Measurements from ENCODE around the gene SLC29A4. TPM values are rescaled to one million over a fixed set of nuclear protein-coding genes. Genes with fewer than 3 reads are reported as not detected.
"Not testable (repeated sequence)": the region's sequence is repeated elsewhere in the genome, so short reads cannot be mapped to it uniquely, and the experiment has no call there.

SLC29A4 gene
- total RNA-seq, 1 experiment from 2014 or later = 8.9 TPM

GRCh38 chr7:5303061-5303460, 20.3 kb downstream of the SLC29A4 start:
- ChIA-PET CTCF (no interaction called here), POLR2A (ENCODE audit: unreplicated experiment) (no interaction called here)
- ATAC-seq (peak; percentile 9; the same call in 1 of the 2 replicates), DNase-seq (no peak)
- Histone ChIP-seq H3K36me3 (ENCODE audit: low read depth, low read length) (no peaks in the 10 kb centered on the region), H3K27me3 (ENCODE audit: low read length) (no peaks in the 10 kb centered on the region), H3K4me3 (ENCODE audit: low read length) (no peak overlapping the region), H3K9me2 (replicated peaks; ENCODE audit: low read length) (no peaks in the 10 kb centered on the region), H3K4me1 (ENCODE audit: insufficient read depth, low read length) (no peaks in the 10 kb centered on the region), H2AFZ (ENCODE audit: low read length) (no peak overlapping the region), H3K79me2 (ENCODE audit: low read length) (no peaks in the 10 kb centered on the region), H3K27ac (ENCODE audit: low read length) (no peak overlapping the region), H4K20me1 (ENCODE audit: low read length) (no peaks in the 10 kb centered on the region), H3K4me2 (ENCODE audit: low read length) (no peak overlapping the region), H3K9me3 (ENCODE audit: low read length) (no peaks in the 10 kb centered on the region), H3K9ac (ENCODE audit: low read length) (no peak overlapping the region), H3F3A (ENCODE audit: low read length, unreplicated experiment) (no peaks in the 10 kb centered on the region)
- BruUV-seq (replicated peaks) = no TSS peak
- intact Hi-C loops (cut with micrococcal nuclease) = no loop called here
- TF ChIP-seq EZH2phosphoT487 (IDR thresholded peaks at IDR 0.05; ENCODE audit: borderline replicate concordance, low read length) = no peak
- no peak for TF ChIP-seq EZH2 (IDR thresholded peaks at IDR 0.05; ENCODE audit: low read length, unreplicated experiment)

GRCh38 chr7:5303591-5304505, 21.1 kb downstream of the SLC29A4 start:
- H3K9me2 ChIP-seq (replicated peaks; ENCODE audit: low read length) = no peaks in the 10 kb centered on the region
- no peaks in the 10 kb centered on the region for H3K27me3 ChIP-seq (ENCODE audit: low read length)
- H3K4me1 ChIP-seq (ENCODE audit: insufficient read depth, low read length) = no peaks in the 10 kb centered on the region
- no TSS peak for BruUV-seq (replicated peaks)
- no peaks in the 10 kb centered on the region for H3K36me3 ChIP-seq (ENCODE audit: low read depth, low read length)
- H3K9ac ChIP-seq (ENCODE audit: low read length) = no peak overlapping the region
- H3K79me2 ChIP-seq (ENCODE audit: low read length) = no peaks in the 10 kb centered on the region
- ChIA-PET POLR2A (ENCODE audit: unreplicated experiment) (no interaction called here), CTCF (no interaction called here)
- H3K4me3 ChIP-seq (ENCODE audit: low read length) = no peak overlapping the region
- H2AFZ ChIP-seq (ENCODE audit: low read length) = no peak overlapping the region
- H3K27ac ChIP-seq (ENCODE audit: low read length) = no peak overlapping the region
- no peak for TF ChIP-seq EZH2 (IDR thresholded peaks at IDR 0.05; ENCODE audit: low read length, unreplicated experiment)
- no peak for TF ChIP-seq EZH2phosphoT487 (IDR thresholded peaks at IDR 0.05; ENCODE audit: borderline replicate concordance, low read length)
- no peak for TF ChIP-seq CTCF (conservative IDR thresholded peaks at IDR 0.05; ENCODE audit: low read depth, low read length)
- no peak overlapping the region for H3K4me2 ChIP-seq (ENCODE audit: low read length)
- intact Hi-C loops (cut with micrococcal nuclease) = loop anchor here (2.0 kb wide), 1 partner anchor 63 kb away; no protein-coding TSS in a partner anchor
- no peak for DNase-seq
- no peak; the same call in 1 of the 2 replicates for ATAC-seq
- H3F3A ChIP-seq (ENCODE audit: low read length, unreplicated experiment) = no peaks in the 10 kb centered on the region
- H4K20me1 ChIP-seq (ENCODE audit: low read length) = no peaks in the 10 kb centered on the region
- H3K9me3 ChIP-seq (ENCODE audit: low read length) = no peaks in the 10 kb centered on the region

- POLR2A ChIA-PET (ENCODE audit: unreplicated experiment) = interaction anchor here (0.6 kb wide), 1 partner anchor 117 kb away, joined by 8 read pairs; no protein-coding TSS in a partner anchor
- H3K36me3 ChIP-seq (ENCODE audit: low read depth, low read length); H3K9me2 ChIP-seq (replicated peaks; ENCODE audit: low read length); ATAC-seq; H3K4me3 ChIP-seq (ENCODE audit: low read length); DNase-seq; H2AFZ ChIP-seq (ENCODE audit: low read length); H3K79me2 ChIP-seq (ENCODE audit: low read length); BruUV-seq (replicated peaks); H4K20me1 ChIP-seq (ENCODE audit: low read length); H3K27ac ChIP-seq (ENCODE audit: low read length); H3K4me2 ChIP-seq (ENCODE audit: low read length); H3K4me1 ChIP-seq (ENCODE audit: insufficient read depth, low read length); H3F3A ChIP-seq (ENCODE audit: low read length, unreplicated experiment); H3K9ac ChIP-seq (ENCODE audit: low read length); H3K9me3 ChIP-seq (ENCODE audit: low read length); H3K27me3 ChIP-seq (ENCODE audit: low read length); CTCF ChIA-PET: not testable (repeated sequence)
- intact Hi-C loops (cut with micrococcal nuclease) = loop anchor here (2.0 kb wide), 1 partner anchor 64 kb away; no protein-coding TSS in a partner anchor
Observed at GRCh38 chr7:5305050-5305449, 22.3 kb downstream of the SLC29A4 start.

- CTCF ChIA-PET; DNase-seq; intact Hi-C loops (cut with micrococcal nuclease); H3K79me2 ChIP-seq (ENCODE audit: low read length); POLR2A ChIA-PET (ENCODE audit: unreplicated experiment); H2AFZ ChIP-seq (ENCODE audit: low read length); H3K9ac ChIP-seq (ENCODE audit: low read length); H3K4me2 ChIP-seq (ENCODE audit: low read length); H3K9me3 ChIP-seq (ENCODE audit: low read length); H3F3A ChIP-seq (ENCODE audit: low read length, unreplicated experiment); H3K4me3 ChIP-seq (ENCODE audit: low read length); ATAC-seq; H3K27me3 ChIP-seq (ENCODE audit: low read length); H4K20me1 ChIP-seq (ENCODE audit: low read length); H3K27ac ChIP-seq (ENCODE audit: low read length); H3K36me3 ChIP-seq (ENCODE audit: low read depth, low read length); H3K4me1 ChIP-seq (ENCODE audit: insufficient read depth, low read length); H3K9me2 ChIP-seq (replicated peaks; ENCODE audit: low read length): not testable (repeated sequence)
- TSS peak; percentile 24 for BruUV-seq (replicated peaks)
Observed at GRCh38 chr7:5307221-5308142, 24.7 kb downstream of the SLC29A4 start.

All from PC-3 (cell line).